ENCODE results near the gene CFAP61.
"Not testable (repeated sequence)": the region's sequence is repeated elsewhere in the genome, so short reads cannot be mapped to it uniquely, and the experiment has no call there.

The CFAP61 gene

GRCh38 chr20:20241976-20242375 lies 189.6 kb downstream of the CFAP61 start:
- peak; percentile 80 for DNase-seq

GRCh38 chr20:20244384-20244783 lies 192.1 kb downstream of the CFAP61 start:
- DNase-seq = not testable (repeated sequence)

- no peak for DNase-seq
Measured at GRCh38 chr20:20246996-20247633, 194.8 kb downstream of the CFAP61 start.

- DNase-seq = no peak
Measured at GRCh38 chr20:20248620-20249200, 196.4 kb downstream of the CFAP61 start.

GRCh38 chr20:20251317-20251716 lies 199.0 kb downstream of the CFAP61 start:
- DNase-seq = peak; percentile 87

- peak; percentile 89 for DNase-seq
Measured at GRCh38 chr20:20251836-20252235, 199.5 kb downstream of the CFAP61 start.

GRCh38 chr20:20253039-20253743 lies 200.9 kb downstream of the CFAP61 start:
- no peak for DNase-seq

- DNase-seq = no peak
Measured at GRCh38 chr20:20253744-20254330, 201.5 kb downstream of the CFAP61 start.

GRCh38 chr20:20255099-20255498 lies 202.8 kb downstream of the CFAP61 start:
- DNase-seq = no peak

GRCh38 chr20:20259533-20259932 lies 207.2 kb downstream of the CFAP61 start:
- DNase-seq = no peak

GRCh38 chr20:20261159-20261558 lies 208.8 kb downstream of the CFAP61 start:
- DNase-seq = no peak

GRCh38 chr20:20265210-20265609 lies 212.9 kb downstream of the CFAP61 start:
- no peak for DNase-seq

- DNase-seq = no peak
Measured at GRCh38 chr20:20266552-20266951, 214.2 kb downstream of the CFAP61 start.

- DNase-seq = peak; percentile 91
Measured at GRCh38 chr20:20267685-20268370, 215.5 kb downstream of the CFAP61 start.

GRCh38 chr20:20271271-20271670 lies 218.9 kb downstream of the CFAP61 start:
- no peak for DNase-seq

GRCh38 chr20:20272686-20273085 lies 220.4 kb downstream of the CFAP61 start:
- DNase-seq = no peak

- no peak for DNase-seq
Measured at GRCh38 chr20:20273286-20273685, 221.0 kb downstream of the CFAP61 start.

GRCh38 chr20:20274821-20275220 lies 222.5 kb downstream of the CFAP61 start:
- no peak for DNase-seq

- no peak for DNase-seq
Measured at GRCh38 chr20:20275636-20276035, 223.3 kb downstream of the CFAP61 start.

GRCh38 chr20:20276811-20277530 lies 224.6 kb downstream of the CFAP61 start:
- no peak for DNase-seq

GRCh38 chr20:20277894-20278335 lies 225.6 kb downstream of the CFAP61 start:
- no peak for DNase-seq

GRCh38 chr20:20286061-20286460 lies 233.7 kb downstream of the CFAP61 start:
- DNase-seq = no peak

GRCh38 chr20:20289331-20289730 lies 237.0 kb downstream of the CFAP61 start:
- DNase-seq = no peak

Data from DMS 273 treated with DMSO at 0.1 percent for 48 hours (cell line).